Natural killer cell (primary cell): Measurements from ENCODE around the gene OR4L1. TPM values are rescaled to one million over a fixed set of nuclear protein-coding genes. Genes with fewer than 3 reads are reported as not detected.

Experiments used
- ATAC-seq, 3 donors: fragments of 150-1000 bp in 2 of 3; fragments of 200-7000 bp in 1 of 3; cut with Tn5 transposase; 1 replicate in 1 of 3; 2 replicates in 2 of 3; pipeline ENCODE4 v1.10.0; 2021; ENCODE audit warnings: mild to moderate bottlenecking in 2 of 3, moderate library complexity in 2 of 3
- DNase-seq, 2 donors: peaks; one replicate each; pipeline versions ENCODE4 v3.0.0 to v3.0.0-alpha.2; 2013 to 2021; ENCODE audit warnings: mixed read lengths in 1 of 2
- H3K27ac ChIP-seq: one replicate; pipeline ENCODE4 v1.5.1; 2013; ENCODE audit warnings: mild to moderate bottlenecking, low read length
- H3K27me3 ChIP-seq: one replicate; pipeline ENCODE4 v1.6.1; 2013; ENCODE audit warnings: low read length; ENCODE audit not compliant: control insufficient read depth, insufficient read depth
- H3K36me3 ChIP-seq: one replicate; pipeline ENCODE4 v1.6.1; 2013; ENCODE audit warnings: low read length; ENCODE audit not compliant: control insufficient read depth, insufficient read depth
- H3K4me1 ChIP-seq: one replicate; pipeline ENCODE4 v1.6.1; 2013; ENCODE audit warnings: low read length; ENCODE audit not compliant: control insufficient read depth, insufficient read depth
- H3K4me3 ChIP-seq: one replicate; pipeline ENCODE4 v1.5.1; 2013; ENCODE audit warnings: low read length
- H3K9me3 ChIP-seq: one replicate; pipeline ENCODE4 v1.6.1; 2013; ENCODE audit warnings: low read length; ENCODE audit not compliant: control insufficient read depth, insufficient read depth
- H3K27ac Mint-ChIP-seq, 2 donors: one replicate each; pipeline ENCODE4 v1.8.0; 2022; ENCODE audit warnings: mild to moderate bottlenecking in 2 of 2, mixed read lengths in 2 of 2, moderate library complexity in 1 of 2
- H3K27me3 Mint-ChIP-seq, 2 donors: one replicate each; pipeline ENCODE4 v1.8.0; 2022; ENCODE audit warnings: low read depth in 2 of 2, mixed read lengths in 2 of 2
- H3K36me3 Mint-ChIP-seq: one replicate; pipeline ENCODE4 v1.8.0; 2022; ENCODE audit warnings: mixed read lengths
- H3K4me1 Mint-ChIP-seq, 2 donors: one replicate each; pipeline ENCODE4 v1.8.0; 2022; ENCODE audit warnings: mixed read lengths in 2 of 2
- H3K4me3 Mint-ChIP-seq: one replicate; pipeline ENCODE4 v1.8.0; 2022; ENCODE audit warnings: mild to moderate bottlenecking, moderate library complexity, mixed read lengths
- H3K9me3 Mint-ChIP-seq, 2 donors: one replicate each; pipeline ENCODE4 v1.8.0; 2022; ENCODE audit warnings: mixed read lengths in 2 of 2
- CTCF ChIP-seq: fragments of 200-600 bp; IDR thresholded peaks from one replicate; pipeline ENCODE4 v1.8.0; 2022; ENCODE audit warnings: antibody characterized with exemption
- WGBS: methylation state at CpG from one replicate; pipeline ENCODE4 v1.1.7; 2013; ENCODE audit warnings: missing lambda C conversion rate; ENCODE audit not compliant: insufficient coverage; 5-methylcytosine and 5-hydroxymethylcytosine counted together
- intact Hi-C: fragments of 100-400 bp; cut with micrococcal nuclease; formaldehyde crosslinking; loops from one replicate; pipeline ENCODE4 v1.14.2; 2022
- total RNA-seq, 4 donors: library from RNA; stranded (reverse); fragments of 120-200 nt in 1 of 4; gene quantifications; one replicate each; pipeline versions ENCODE4 v1.2.3 to v1.2.4, GENCODE V29; 2013 to 2022

The OR4L1 gene
- total RNA-seq, result not detected
- total RNA-seq (2013), result not detected

- H3K9me3 ChIP-seq, result peaks cover 11% of the 10 kb centered on the region
- no peaks in the 10 kb centered on the region for H3K4me1 ChIP-seq
- H3K27ac ChIP-seq, result no peak within 1 kb of the TSS
- ATAC-seq (no peak), DNase-seq (no peak)
- H3K4me3 ChIP-seq, result no peak within 1 kb of the TSS
- peaks cover 0 to 3% of the 10 kb centered on the region in 2 donors for H3K27me3 Mint-ChIP-seq
- peaks cover 2 to 5% of the 10 kb centered on the region in 2 donors for H3K9me3 Mint-ChIP-seq
- no peaks in the 10 kb centered on the region for H3K36me3 ChIP-seq
- whole genome bisulfite sequencing, result 65% methylated on average over 2 of the region's 2 CpGs
- H3K27ac Mint-ChIP-seq, result no peak within 1 kb of the TSS
- H3K27me3 ChIP-seq, result no peaks in the 10 kb centered on the region
- TF ChIP-seq CTCF, result no peak
- intact Hi-C loops, result no loop called here
- no peaks in the 10 kb centered on the region for H3K36me3 Mint-ChIP-seq
- H3K4me3 Mint-ChIP-seq, result no peak within 1 kb of the TSS
- H3K4me1 Mint-ChIP-seq, result no peaks in the 10 kb centered on the region
Measured at GRCh38 chr14:20059745-20060144, at the start of gene OR4L1. OR4L1 (plus strand) TSS chr14:20060045; CDS start chr14:20060045, 0 bp downstream.

GRCh38 chr14:20019257-20019865, 40.5 kb upstream of the OR4L1 start, which contains the start of gene OR4K14:
OR4K14 (minus strand) TSS chr14:20019307; CDS start chr14:20015193, 4,114 bp downstream.
- no peak for TF ChIP-seq CTCF
- H3K4me1 Mint-ChIP-seq, result peaks cover 0 to under 1% of the 10 kb centered on the region in 2 donors
- no peak for ATAC-seq
- no peak for DNase-seq
- no peak within 1 kb of the TSS for H3K27ac Mint-ChIP-seq
- Histone ChIP-seq H3K27ac (no peak within 1 kb of the TSS), H3K27me3 (no peaks in the 10 kb centered on the region), H3K4me1 (no peaks in the 10 kb centered on the region), H3K4me3 (no peak within 1 kb of the TSS), H3K36me3 (no peaks in the 10 kb centered on the region), H3K9me3 (peaks cover 2% of the 10 kb centered on the region)
- H3K4me3 Mint-ChIP-seq, result no peak within 1 kb of the TSS
- H3K27me3 Mint-ChIP-seq, result peaks cover 0 to 2% of the 10 kb centered on the region in 2 donors
- peaks cover 2 to 4% of the 10 kb centered on the region in 2 donors for H3K9me3 Mint-ChIP-seq
- no peaks in the 10 kb centered on the region for H3K36me3 Mint-ChIP-seq
- intact Hi-C loops, result no loop called here
- WGBS, result 100% methylated on average over 1 of the region's 2 CpGs

- Histone ChIP-seq H3K27me3 (no peaks in the 10 kb centered on the region), H3K36me3 (no peaks in the 10 kb centered on the region), H3K27ac (no peak overlapping the region), H3K4me3 (no peak overlapping the region), H3K9me3 (no peaks in the 10 kb centered on the region), H3K4me1 (no peaks in the 10 kb centered on the region)
- 79% methylated on average over 4 of the region's 6 CpGs for WGBS
- TF ChIP-seq CTCF, result no peak
- H3K4me1 Mint-ChIP-seq, result no peaks in the 10 kb centered on the region
- no peaks in the 10 kb centered on the region for H3K36me3 Mint-ChIP-seq
- no peaks in the 10 kb centered on the region for H3K27me3 Mint-ChIP-seq
- ATAC-seq (no peak), DNase-seq (no peak)
- peaks cover 0 to 7% of the 10 kb centered on the region in 2 donors for H3K9me3 Mint-ChIP-seq
- H3K27ac Mint-ChIP-seq, result no peak overlapping the region
- H3K4me3 Mint-ChIP-seq, result no peak overlapping the region
- intact Hi-C loops, result no loop called here
Measured at GRCh38 chr14:20031058-20031457, 28.8 kb upstream of the OR4L1 start.

- H3K4me1 Mint-ChIP-seq, result no peaks in the 10 kb centered on the region
- no peaks in the 10 kb centered on the region for H3K36me3 Mint-ChIP-seq
- no peak for TF ChIP-seq CTCF
- H3K4me3 Mint-ChIP-seq, result no peak overlapping the region
- no peak for DNase-seq
- H3K9me3 Mint-ChIP-seq, result peaks cover 2 to 5% of the 10 kb centered on the region in 2 donors
- WGBS, result no CpG with 5 or more reads among the region's 3 CpGs
- no peaks in the 10 kb centered on the region for H3K9me3 ChIP-seq
- H3K4me1 ChIP-seq, result no peaks in the 10 kb centered on the region
- H3K4me3 ChIP-seq, result no peak overlapping the region
- H3K36me3 ChIP-seq, result no peaks in the 10 kb centered on the region
- no peaks in the 10 kb centered on the region for H3K27me3 ChIP-seq
- ATAC-seq, result no peak
- no peaks in the 10 kb centered on the region for H3K27me3 Mint-ChIP-seq
- H3K27ac ChIP-seq, result no peak overlapping the region
- intact Hi-C loops, result no loop called here
- no peak overlapping the region for H3K27ac Mint-ChIP-seq
Measured at GRCh38 chr14:20035449-20035848, 24.4 kb upstream of the OR4L1 start.
